Measurements from ENCODE around the gene ARHGAP23. TPM values are rescaled to one million over a fixed set of nuclear protein-coding genes. Genes with fewer than 3 reads are reported as not detected.
A peak's percentile ranks its signal among the peaks of the same experiment; 100 is the strongest.

Gene ARHGAP23
- total RNA-seq, 1 experiment from 2014 or later, result 56.4 TPM

DNA sequence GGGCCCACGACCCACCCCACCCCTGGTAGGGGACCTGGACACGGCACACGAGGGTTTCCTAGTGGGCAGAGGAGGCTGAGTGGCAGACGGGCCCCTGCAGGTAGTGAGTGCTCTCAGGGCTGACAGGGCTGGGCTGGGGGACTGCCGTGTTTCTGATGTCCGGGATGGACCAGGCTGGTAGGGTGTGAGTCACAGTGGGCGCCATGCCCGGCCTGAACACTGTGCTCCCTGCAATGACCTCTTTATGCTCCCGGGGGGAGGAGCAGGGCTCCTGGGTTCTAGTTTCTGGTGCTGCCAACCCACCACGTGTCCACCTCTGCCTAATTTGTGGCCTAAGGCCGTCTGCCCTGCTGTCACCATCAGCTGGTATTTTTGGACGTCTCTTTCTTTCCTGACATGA, 26.3 kb downstream of the ARHGAP23 start:
- no peaks in the 10 kb centered on the region for H3K27me3 ChIP-seq (replicated peaks)
- H3K27ac ChIP-seq, result peak overlapping the region; percentile 39
- peaks cover 55% of the 10 kb centered on the region for H3K36me3 ChIP-seq
- peaks cover 66% of the 10 kb centered on the region for H3K4me1 ChIP-seq (replicated peaks)
- no peaks in the 10 kb centered on the region for H3K9me3 ChIP-seq (replicated peaks)
- peak overlapping the region; percentile 52 for H3K4me3 ChIP-seq
- peak; percentile 70 to 87 for DNase-seq (ENCODE audit: low read depth in 1 of 2, low spot score in 2 of 2)

DNA sequence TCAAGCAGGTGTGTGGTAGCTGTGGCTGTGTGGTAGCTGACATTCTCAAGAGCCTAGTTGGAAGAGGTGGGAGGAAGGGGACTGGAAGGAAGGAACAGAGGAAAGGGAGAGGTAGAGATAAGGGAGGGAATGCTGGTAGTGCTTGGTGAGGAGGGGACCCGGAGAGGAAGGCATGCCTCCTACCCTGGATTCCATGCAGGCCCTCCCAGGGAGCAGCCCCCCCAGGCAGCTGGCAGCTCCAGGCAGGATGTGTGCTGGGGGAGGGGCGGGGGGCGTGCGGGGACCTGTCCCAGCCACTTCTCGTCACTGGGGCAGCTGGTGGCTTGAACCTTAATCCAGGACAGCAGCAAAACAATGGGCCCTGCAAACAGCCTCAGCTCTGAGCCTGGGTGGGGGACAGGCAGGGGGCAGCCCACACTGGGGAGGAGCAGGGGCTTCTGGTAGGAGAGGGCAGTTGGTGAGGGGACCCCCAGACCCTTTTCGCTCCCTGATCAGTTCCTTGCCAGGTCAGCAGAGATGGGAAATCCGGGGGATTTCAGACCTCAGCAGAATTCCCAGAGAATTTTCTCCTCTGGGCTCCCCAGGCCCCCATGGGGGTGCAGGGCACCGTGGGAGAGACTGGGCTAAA, 27.1 kb downstream of the ARHGAP23 start:
- H3K27me3 ChIP-seq (replicated peaks), result no peaks in the 10 kb centered on the region
- DNase-seq (ENCODE audit: low read depth in 1 of 2, low spot score in 2 of 2), result peak; percentile 49 to 66
- H3K27ac ChIP-seq, result peak overlapping the region; percentile 39
- H3K4me3 ChIP-seq, result peak overlapping the region; percentile 52; the same call in 1 of the 2 replicates
- H3K4me1 ChIP-seq (replicated peaks), result peaks cover 57% of the 10 kb centered on the region
- H3K9me3 ChIP-seq (replicated peaks), result no peaks in the 10 kb centered on the region
- H3K36me3 ChIP-seq, result peaks cover 57% of the 10 kb centered on the region

DNA sequence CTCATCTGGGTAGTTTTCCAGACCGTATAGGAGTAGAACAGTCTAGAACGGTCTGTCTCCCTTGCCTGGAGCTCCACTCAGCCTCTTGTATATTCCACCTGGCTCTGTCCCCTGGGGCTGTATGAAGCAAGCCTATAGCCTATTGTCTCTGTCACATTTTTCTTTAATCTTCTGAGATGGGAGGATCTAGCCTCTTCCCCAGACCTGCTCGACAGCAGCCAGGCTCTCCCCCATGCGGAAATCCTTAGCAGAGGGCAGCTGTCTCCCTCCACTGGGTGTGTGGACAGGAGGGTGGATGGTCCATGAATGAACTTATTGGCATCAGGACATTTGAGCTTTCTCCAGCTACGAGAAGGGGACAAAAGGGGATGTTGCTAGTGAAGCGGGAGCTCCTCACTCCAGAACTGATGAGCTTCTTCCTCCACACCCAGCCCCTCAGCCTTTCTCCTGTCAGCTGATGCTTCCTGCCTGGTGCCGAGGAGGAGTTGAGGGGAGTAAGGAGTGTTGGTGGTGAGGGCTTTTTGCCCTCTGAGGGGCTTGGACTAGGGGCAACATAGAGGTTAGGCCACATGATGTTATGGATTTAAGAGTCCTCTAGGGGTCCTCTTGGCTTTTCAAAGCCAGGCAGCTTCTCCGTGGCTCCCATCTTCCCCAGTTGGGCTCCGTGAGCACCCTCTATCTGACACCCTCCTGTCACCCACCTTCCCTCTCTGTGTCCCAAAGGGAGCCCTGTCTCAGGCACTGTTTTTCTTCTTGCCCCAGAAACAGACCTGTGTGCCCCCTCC, 28.0 kb downstream of the ARHGAP23 start:
- peaks cover 49% of the 10 kb centered on the region for H3K4me1 ChIP-seq (replicated peaks)
- H3K27me3 ChIP-seq (replicated peaks), result no peaks in the 10 kb centered on the region
- no peak overlapping the region for H3K4me3 ChIP-seq
- H3K27ac ChIP-seq, result peak overlapping the region; percentile 35; the same call in 1 of the 2 replicates
- H3K9me3 ChIP-seq (replicated peaks), result no peaks in the 10 kb centered on the region
- no peak for DNase-seq (ENCODE audit: low read depth in 1 of 2, low spot score in 2 of 2)
- peaks cover 63% of the 10 kb centered on the region for H3K36me3 ChIP-seq

GRCh38 chr17:38457577-38458371, 29.5 kb downstream of the ARHGAP23 start:
- Histone ChIP-seq H3K27ac (no peak overlapping the region), H3K4me1 (replicated peaks) (peaks cover 33% of the 10 kb centered on the region), H3K4me3 (no peak overlapping the region), H3K36me3 (peaks cover 74% of the 10 kb centered on the region), H3K27me3 (replicated peaks) (no peaks in the 10 kb centered on the region), H3K9me3 (replicated peaks) (no peaks in the 10 kb centered on the region)
- no peak for DNase-seq (ENCODE audit: low read depth in 1 of 2, low spot score in 2 of 2)

- Histone ChIP-seq H3K27ac (no peak overlapping the region), H3K36me3 (peaks cover 81% of the 10 kb centered on the region), H3K9me3 (replicated peaks) (no peaks in the 10 kb centered on the region), H3K27me3 (replicated peaks) (no peaks in the 10 kb centered on the region), H3K4me1 (replicated peaks) (peaks cover 28% of the 10 kb centered on the region), H3K4me3 (no peak overlapping the region)
- no peak for DNase-seq (ENCODE audit: low read depth in 1 of 2, low spot score in 2 of 2)
Observed at GRCh38 chr17:38458521-38458920, 30.3 kb downstream of the ARHGAP23 start.

- H3K4me3 ChIP-seq, result no peak overlapping the region
- H3K36me3 ChIP-seq, result peaks cover 91% of the 10 kb centered on the region
- peaks cover 32% of the 10 kb centered on the region for H3K4me1 ChIP-seq (replicated peaks)
- no peak overlapping the region for H3K27ac ChIP-seq
- DNase-seq (ENCODE audit: low read depth in 1 of 2, low spot score in 2 of 2), result no peak
- no peaks in the 10 kb centered on the region for H3K27me3 ChIP-seq (replicated peaks)
- no peaks in the 10 kb centered on the region for H3K9me3 ChIP-seq (replicated peaks)
Observed at GRCh38 chr17:38459567-38459966, 31.3 kb downstream of the ARHGAP23 start.

DNA sequence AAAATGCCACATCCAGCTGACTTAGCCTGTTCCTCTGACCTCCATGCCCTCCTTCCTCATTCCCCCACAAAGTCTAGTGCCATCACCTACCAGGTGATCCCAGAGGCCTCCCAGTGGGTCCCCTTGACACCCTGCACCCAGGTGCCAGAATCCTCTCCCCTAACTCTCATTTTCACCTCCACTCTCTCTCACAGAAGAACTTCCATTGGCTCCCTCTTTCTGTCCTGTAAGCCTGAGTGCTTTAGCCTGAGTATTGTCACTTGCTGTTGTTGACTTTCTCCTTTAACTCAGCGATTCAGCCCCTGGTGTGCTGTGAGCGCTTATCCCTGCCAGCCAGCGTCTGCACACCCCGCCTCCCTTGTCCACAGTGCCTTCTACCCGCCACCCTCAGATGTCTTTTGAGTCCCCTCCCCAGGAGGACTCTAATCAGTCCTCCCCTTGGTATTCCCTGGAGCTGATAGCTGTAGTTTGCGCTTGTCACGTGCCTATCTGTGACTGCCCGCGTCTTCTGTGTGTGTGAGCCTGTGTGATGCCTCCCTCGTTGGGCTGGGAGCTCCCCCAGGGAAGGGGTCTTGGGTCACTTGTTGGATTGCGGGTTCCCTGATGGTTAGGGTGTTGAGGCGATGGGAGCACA, 31.9 kb downstream of the ARHGAP23 start:
- H3K27me3 ChIP-seq (replicated peaks), result no peaks in the 10 kb centered on the region
- peaks cover 91% of the 10 kb centered on the region for H3K36me3 ChIP-seq

GRCh38 chr17:38460716-38461630, 32.7 kb downstream of the ARHGAP23 start:
- no peak overlapping the region for H3K27ac ChIP-seq
- peaks cover 31% of the 10 kb centered on the region for H3K4me1 ChIP-seq (replicated peaks)
- H3K9me3 ChIP-seq (replicated peaks), result no peaks in the 10 kb centered on the region
- H3K4me3 ChIP-seq, result no peak overlapping the region
- H3K27me3 ChIP-seq (replicated peaks), result no peaks in the 10 kb centered on the region
- DNase-seq (ENCODE audit: low read depth in 1 of 2, low spot score in 2 of 2), result no peak
- peaks cover 95% of the 10 kb centered on the region for H3K36me3 ChIP-seq

More for the DNA sequence above, 31.9 kb downstream of the ARHGAP23 start:
- DNase-seq (ENCODE audit: low read depth in 1 of 2, low spot score in 2 of 2), result no peak
- Histone ChIP-seq H3K27ac (no peak overlapping the region), H3K4me3 (no peak overlapping the region), H3K9me3 (replicated peaks) (no peaks in the 10 kb centered on the region), H3K4me1 (replicated peaks) (peaks cover 31% of the 10 kb centered on the region)

DNA sequence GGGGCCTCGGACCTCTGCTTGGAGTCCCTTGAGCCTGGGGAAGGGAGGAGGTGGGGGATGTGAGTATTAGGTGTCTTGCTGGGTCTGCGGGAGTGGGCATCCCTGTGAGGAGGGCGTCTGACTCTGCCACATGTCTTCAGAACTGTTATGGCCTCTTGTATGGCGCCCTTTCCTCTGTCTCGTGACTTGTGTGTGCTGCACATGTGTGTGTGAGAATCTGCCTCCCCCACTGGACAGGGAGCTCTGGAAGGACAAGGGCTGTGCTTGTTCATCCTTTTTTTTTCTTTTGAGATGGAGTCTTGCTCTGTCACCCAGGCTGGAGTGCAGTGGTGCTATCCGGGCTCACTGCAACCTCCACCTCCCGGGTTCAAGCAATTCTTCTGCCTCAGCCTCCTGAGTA, 33.4 kb downstream of the ARHGAP23 start:
- H3K4me1 ChIP-seq (replicated peaks), result peaks cover 33% of the 10 kb centered on the region
- no peak overlapping the region for H3K4me3 ChIP-seq
- no peaks in the 10 kb centered on the region for H3K9me3 ChIP-seq (replicated peaks)
- H3K36me3 ChIP-seq, result peaks cover 95% of the 10 kb centered on the region
- no peak overlapping the region for H3K27ac ChIP-seq
- H3K27me3 ChIP-seq (replicated peaks), result no peaks in the 10 kb centered on the region
- no peak for DNase-seq (ENCODE audit: low read depth in 1 of 2, low spot score in 2 of 2)

DNA sequence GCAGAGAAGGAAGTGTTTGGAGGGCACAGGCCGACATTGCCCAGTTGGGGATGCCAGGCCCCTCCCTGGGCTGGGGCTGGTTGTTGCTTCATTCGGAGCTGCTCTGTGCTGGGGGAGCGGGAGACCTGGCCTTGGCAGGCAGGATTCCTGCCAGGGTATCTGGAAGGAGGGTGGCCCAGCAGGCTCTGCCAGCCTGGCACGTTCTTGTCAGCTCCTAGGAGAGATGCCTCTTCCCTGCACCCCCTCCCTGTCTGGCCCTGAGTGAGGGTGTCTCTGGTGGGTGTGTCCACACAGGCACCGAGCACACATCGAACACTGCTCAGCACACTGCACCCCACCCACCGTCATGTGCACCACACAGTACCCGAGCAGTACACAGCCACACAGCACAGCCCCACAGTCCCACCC, 35.2 kb downstream of the ARHGAP23 start:
- peaks cover 95% of the 10 kb centered on the region for H3K36me3 ChIP-seq
- H3K27ac ChIP-seq, result no peak overlapping the region
- no peaks in the 10 kb centered on the region for H3K27me3 ChIP-seq (replicated peaks)
- no peaks in the 10 kb centered on the region for H3K9me3 ChIP-seq (replicated peaks)
- peaks cover 44% of the 10 kb centered on the region for H3K4me1 ChIP-seq (replicated peaks)
- H3K4me3 ChIP-seq, result no peak overlapping the region
- DNase-seq (ENCODE audit: low read depth in 1 of 2, low spot score in 2 of 2), result no peak

DNA sequence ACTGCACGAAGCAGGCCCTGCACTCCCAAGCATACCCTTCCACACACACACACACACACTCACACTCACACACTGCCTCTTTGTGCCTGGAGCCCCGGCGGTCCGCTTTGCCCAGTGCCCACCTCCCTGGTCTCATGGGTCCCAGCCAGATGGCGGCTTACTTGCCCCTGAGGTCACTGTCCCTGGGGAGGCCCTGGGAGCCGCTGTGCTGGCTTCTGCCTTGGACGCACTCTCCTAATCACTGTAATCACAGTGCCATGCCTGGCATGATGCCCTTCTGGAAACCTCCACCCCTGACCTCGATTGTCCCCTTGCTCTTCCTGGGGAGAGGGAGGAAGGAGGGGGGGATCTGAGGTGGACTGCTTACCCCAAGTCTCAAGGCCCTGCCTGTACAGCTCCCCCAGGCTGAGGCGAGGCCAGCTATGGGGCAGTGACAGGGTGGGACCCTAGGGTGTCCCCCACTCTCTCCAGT, 36.0 kb downstream of the ARHGAP23 start:
- Histone ChIP-seq H3K4me3 (peak overlapping the region; percentile 37), H3K9me3 (replicated peaks) (no peaks in the 10 kb centered on the region), H3K27me3 (replicated peaks) (no peaks in the 10 kb centered on the region), H3K27ac (peak overlapping the region; percentile 95), H3K36me3 (peaks cover 92% of the 10 kb centered on the region), H3K4me1 (replicated peaks) (peaks cover 44% of the 10 kb centered on the region)
- no peak for DNase-seq (ENCODE audit: low read depth in 1 of 2, low spot score in 2 of 2)

DNA sequence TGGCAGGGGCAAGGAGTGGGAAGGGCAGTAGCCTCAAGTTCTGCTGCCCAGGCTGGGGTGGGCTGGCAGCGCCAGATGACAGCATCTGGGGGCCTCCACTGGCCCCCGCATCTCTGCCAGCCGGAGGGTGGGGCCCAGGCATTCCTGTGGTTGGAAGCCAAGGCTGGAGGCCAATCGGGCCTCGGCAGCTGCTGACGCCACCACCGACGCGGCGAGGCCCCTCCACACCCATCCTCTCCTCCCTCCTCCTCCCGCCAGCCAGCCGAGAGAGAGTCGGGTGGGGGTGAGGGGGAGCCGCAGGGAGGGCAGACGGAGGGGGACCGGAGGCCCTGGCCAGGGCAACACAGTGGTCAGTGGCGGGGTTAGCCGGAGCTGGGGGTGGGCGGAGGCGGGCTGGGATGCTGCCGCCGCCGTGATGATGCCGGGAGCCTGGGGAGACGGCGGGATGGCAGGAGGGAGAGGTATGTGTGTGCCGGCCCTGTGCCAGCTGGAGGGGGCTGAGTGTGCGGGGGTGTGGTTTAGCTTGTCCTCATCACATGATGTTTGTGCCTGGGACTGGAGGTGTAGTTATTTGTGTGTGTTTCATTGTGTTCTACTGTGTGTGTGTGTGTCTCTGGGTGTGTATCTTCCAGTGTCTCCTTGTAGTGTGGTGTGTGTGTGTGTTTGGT, 36.6 kb downstream of the ARHGAP23 start:
- Histone ChIP-seq H3K4me1 (replicated peaks) (peaks cover 47% of the 10 kb centered on the region), H3K9me3 (replicated peaks) (no peaks in the 10 kb centered on the region), H3K27ac (peak overlapping the region; percentile 95), H3K36me3 (peaks cover 89% of the 10 kb centered on the region), H3K27me3 (replicated peaks) (no peaks in the 10 kb centered on the region), H3K4me3 (peak overlapping the region; percentile 37)
- DNase-seq (ENCODE audit: low read depth in 1 of 2, low spot score in 2 of 2), result peak; percentile 92 to 94
